Activated T-cell treated with anti-CD3 and anti-CD28 coated beads, Interleukin-2, amount 50 U/mL, for 4 hours (primary cell): Measurements from ENCODE around the gene DGKI. TPM values are rescaled to one million over a fixed set of nuclear protein-coding genes. Genes with fewer than 3 reads are reported as not detected.
"Not testable (repeated sequence)": the region's sequence is repeated elsewhere in the genome, so short reads cannot be mapped to it uniquely, and the experiment has no call there.

ENCODE experiments used
- ATAC-seq, 2 donors: fragments of 200-7000 bp; cut with Tn5 transposase; one replicate each; pipeline ENCODE4 v1.10.0; 2021
- DNase-seq: peaks from one replicate; pipeline ENCODE4 v3.0.0-alpha.2; 2020
- H3K27me3 Mint-ChIP-seq: one replicate; pipeline ENCODE4 v1.8.0; 2021; ENCODE audit warnings: low read depth, mixed read lengths
- H3K36me3 Mint-ChIP-seq: one replicate; pipeline ENCODE4 v1.8.0; 2022; ENCODE audit warnings: mixed read lengths; ENCODE audit not compliant: insufficient read depth
- H3K4me1 Mint-ChIP-seq: one replicate; pipeline ENCODE4 v1.8.0; 2021; ENCODE audit warnings: low read depth, mixed read lengths
- H3K4me3 Mint-ChIP-seq: one replicate; pipeline ENCODE4 v1.8.0; 2021; ENCODE audit warnings: mild to moderate bottlenecking, moderate library complexity, mixed read lengths
- H3K9me3 Mint-ChIP-seq: one replicate; pipeline ENCODE4 v1.8.0; 2021; ENCODE audit warnings: mixed read lengths
- total RNA-seq, 3 donors: library from RNA; stranded (reverse); gene quantifications; one replicate each; pipeline ENCODE4 v1.2.1, GENCODE V29; 2021

Gene DGKI
- total RNA-seq, 3 donors from 2014 or later, result 1.2 to 4.3 (median 1.3) TPM

DNA sequence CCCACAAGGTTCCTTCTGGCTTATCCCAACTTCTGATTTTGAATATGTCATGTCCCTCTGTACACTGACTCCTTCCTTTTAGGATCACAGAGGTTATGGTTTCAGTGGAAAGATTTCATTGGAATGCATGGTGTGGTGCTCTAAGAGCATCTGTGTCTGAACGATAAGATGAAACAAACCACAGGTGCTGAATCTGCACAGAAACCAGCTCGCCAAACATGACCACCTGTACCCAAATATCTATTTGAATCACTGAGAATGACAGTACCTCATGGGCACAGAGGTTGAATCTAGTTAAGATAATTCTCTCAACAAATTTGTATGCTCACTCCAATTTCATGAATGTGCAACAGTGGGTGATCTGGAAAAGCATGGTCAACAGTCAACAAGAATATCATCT is 105.3 kb downstream of the DGKI start:
- Mint-ChIP-seq H3K4me1 (no peaks in the 10 kb centered on the region), H3K4me3 (no peak overlapping the region), H3K9me3 (peaks cover 6% of the 10 kb centered on the region), H3K36me3 (no peaks in the 10 kb centered on the region), H3K27me3 (peaks cover 2% of the 10 kb centered on the region)
- ATAC-seq, result no peak
- no peak for DNase-seq

DNA sequence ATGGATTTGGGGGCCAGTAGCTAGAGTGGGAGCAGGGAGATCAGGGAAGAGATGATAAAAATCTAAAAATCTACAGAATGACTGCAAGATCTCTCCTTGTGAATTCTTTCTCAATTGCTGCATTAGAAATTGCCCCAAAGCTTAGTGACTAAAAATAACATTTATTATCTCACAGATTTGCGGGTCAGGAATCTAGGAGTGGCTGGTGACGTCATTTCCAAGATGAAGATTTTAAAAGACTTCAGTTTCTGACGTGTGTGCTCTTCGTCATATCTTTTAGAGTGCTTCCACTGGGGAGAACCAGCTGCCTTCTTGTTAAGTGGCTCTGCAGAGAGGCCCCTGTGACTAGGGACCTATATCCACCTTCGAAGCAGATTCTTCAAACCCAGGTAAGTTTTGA is 112.6 kb downstream of the DGKI start:
- Mint-ChIP-seq H3K4me3 (no peak overlapping the region), H3K36me3 (no peaks in the 10 kb centered on the region), H3K27me3 (peaks cover 2% of the 10 kb centered on the region), H3K4me1 (no peaks in the 10 kb centered on the region), H3K9me3 (no peaks in the 10 kb centered on the region)
- DNase-seq, result no peak
- ATAC-seq, result no peak

DNA sequence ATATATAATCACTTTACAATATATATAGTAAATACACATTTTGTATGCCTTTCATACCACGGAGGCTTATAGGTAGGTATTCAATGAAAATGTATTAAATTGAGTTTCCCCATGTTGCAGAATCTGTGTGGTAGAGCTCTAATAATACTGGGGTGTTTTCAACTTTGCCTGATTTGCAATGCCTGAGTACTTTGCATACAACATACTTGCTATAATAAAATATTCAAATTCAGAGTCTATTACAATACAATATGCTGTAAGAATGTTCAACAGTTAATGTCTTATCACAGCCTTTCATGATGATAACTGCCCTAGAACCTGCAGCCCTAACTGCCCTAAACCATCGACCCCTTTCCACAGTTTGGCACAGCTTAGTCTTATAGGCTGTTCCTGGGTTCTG is 114.6 kb downstream of the DGKI start:
- no peak for ATAC-seq
- no peaks in the 10 kb centered on the region for H3K36me3 Mint-ChIP-seq
- H3K27me3 Mint-ChIP-seq, result no peaks in the 10 kb centered on the region
- no peak overlapping the region for H3K4me3 Mint-ChIP-seq
- no peak for DNase-seq
- H3K4me1 Mint-ChIP-seq, result no peaks in the 10 kb centered on the region
- H3K9me3 Mint-ChIP-seq, result no peaks in the 10 kb centered on the region

GRCh38 chr7:137731436-137731835 is 115.3 kb downstream of the DGKI start:
- Mint-ChIP-seq H3K4me3 (no peak overlapping the region), H3K4me1 (no peaks in the 10 kb centered on the region), H3K27me3 (no peaks in the 10 kb centered on the region), H3K9me3 (no peaks in the 10 kb centered on the region), H3K36me3 (no peaks in the 10 kb centered on the region)
- ATAC-seq (no peak), DNase-seq (no peak)

- Mint-ChIP-seq H3K4me1 (no peaks in the 10 kb centered on the region), H3K27me3 (peaks cover 8% of the 10 kb centered on the region), H3K36me3 (no peaks in the 10 kb centered on the region)
Observed at GRCh38 chr7:137728426-137728825, 118.3 kb downstream of the DGKI start.

GRCh38 chr7:137727413-137727812 is 119.4 kb downstream of the DGKI start:
- Mint-ChIP-seq H3K9me3 (no peaks in the 10 kb centered on the region), H3K36me3 (no peaks in the 10 kb centered on the region), H3K27me3 (peaks cover 8% of the 10 kb centered on the region), H3K4me3 (no peak overlapping the region), H3K4me1 (no peaks in the 10 kb centered on the region)
- ATAC-seq (no peak), DNase-seq (no peak)

More at GRCh38 chr7:137728426-137728825, 118.3 kb downstream of the DGKI start:
- DNase-seq (no peak), ATAC-seq (no peak)
- H3K9me3 Mint-ChIP-seq, result no peaks in the 10 kb centered on the region
- H3K4me3 Mint-ChIP-seq, result no peak overlapping the region

- Mint-ChIP-seq H3K36me3 (no peaks in the 10 kb centered on the region), H3K4me1 (no peaks in the 10 kb centered on the region), H3K4me3 (no peak overlapping the region), H3K27me3 (peaks cover 3% of the 10 kb centered on the region), H3K9me3 (no peaks in the 10 kb centered on the region)
- no peak for DNase-seq
- no peak for ATAC-seq
Observed at GRCh38 chr7:137718355-137718754, 128.4 kb downstream of the DGKI start.

DNA sequence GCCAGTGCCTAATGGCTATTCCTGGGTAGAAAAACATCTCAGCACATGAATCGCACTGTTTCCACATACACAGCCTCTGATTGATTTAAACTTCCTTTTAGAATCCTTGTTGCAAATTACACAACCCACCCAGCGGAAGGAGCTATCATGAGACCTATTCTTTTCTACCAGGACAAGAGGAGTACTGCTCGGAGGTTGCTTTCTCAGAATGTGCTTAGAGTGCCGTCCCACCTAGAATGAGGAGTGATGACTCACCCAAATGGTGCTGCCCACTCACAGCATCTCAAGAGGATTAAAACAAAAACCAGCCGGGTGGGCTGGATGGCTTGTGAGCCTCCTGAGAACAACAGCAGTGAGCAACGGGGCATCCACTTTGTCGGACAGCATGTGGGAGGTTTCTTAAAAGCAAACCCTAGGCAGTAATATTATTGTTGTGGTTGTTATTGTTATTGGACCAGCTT is 128.9 kb downstream of the DGKI start:
- H3K9me3 Mint-ChIP-seq, result no peaks in the 10 kb centered on the region
- no peaks in the 10 kb centered on the region for H3K4me1 Mint-ChIP-seq
- no peak for ATAC-seq
- DNase-seq, result no peak
- no peaks in the 10 kb centered on the region for H3K36me3 Mint-ChIP-seq
- peaks cover 3% of the 10 kb centered on the region for H3K27me3 Mint-ChIP-seq
- no peak overlapping the region for H3K4me3 Mint-ChIP-seq

- no peak for DNase-seq
- Mint-ChIP-seq H3K36me3 (no peaks in the 10 kb centered on the region), H3K27me3 (peaks cover 3% of the 10 kb centered on the region), H3K4me1 (no peaks in the 10 kb centered on the region), H3K4me3 (no peak overlapping the region), H3K9me3 (no peaks in the 10 kb centered on the region)
- ATAC-seq, result no peak
Observed at GRCh38 chr7:137717045-137717444, 129.7 kb downstream of the DGKI start.

- DNase-seq (no peak), ATAC-seq (no peak)
- no peaks in the 10 kb centered on the region for H3K9me3 Mint-ChIP-seq
- H3K36me3 Mint-ChIP-seq, result no peaks in the 10 kb centered on the region
- H3K4me3 Mint-ChIP-seq, result no peak overlapping the region
- no peaks in the 10 kb centered on the region for H3K4me1 Mint-ChIP-seq
- peaks cover 3% of the 10 kb centered on the region for H3K27me3 Mint-ChIP-seq
Observed at GRCh38 chr7:137716061-137716460, 130.7 kb downstream of the DGKI start.

DNA sequence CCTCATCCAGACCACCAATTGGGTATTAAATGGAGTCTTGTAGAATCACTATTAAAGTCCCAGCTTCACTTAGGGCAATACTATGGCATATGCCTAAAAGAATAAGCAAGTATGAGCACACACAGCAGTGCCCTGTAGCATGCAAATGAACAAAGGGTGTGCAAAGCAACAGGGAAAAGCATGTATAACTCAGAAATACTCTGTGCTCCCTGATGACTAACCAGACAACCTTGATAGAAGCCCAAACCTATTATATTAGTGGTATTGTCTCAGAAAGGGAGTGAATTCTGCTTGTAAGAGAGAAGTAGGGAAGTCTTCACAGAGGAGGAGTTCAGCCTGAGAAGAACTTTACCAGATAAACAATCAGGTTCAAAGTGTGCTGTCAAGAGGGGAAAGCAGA is 131.2 kb downstream of the DGKI start:
- no peak overlapping the region for H3K4me3 Mint-ChIP-seq
- no peaks in the 10 kb centered on the region for H3K36me3 Mint-ChIP-seq
- H3K4me1 Mint-ChIP-seq, result no peaks in the 10 kb centered on the region
- DNase-seq (no peak), ATAC-seq (no peak)
- no peaks in the 10 kb centered on the region for H3K9me3 Mint-ChIP-seq
- H3K27me3 Mint-ChIP-seq, result peaks cover 3% of the 10 kb centered on the region

- Mint-ChIP-seq H3K36me3 (no peaks in the 10 kb centered on the region), H3K4me3 (no peak overlapping the region), H3K9me3 (no peaks in the 10 kb centered on the region), H3K4me1 (no peaks in the 10 kb centered on the region), H3K27me3 (peaks cover 3% of the 10 kb centered on the region)
- ATAC-seq, result no peak
- DNase-seq, result no peak
Observed at GRCh38 chr7:137715121-137715520, 131.7 kb downstream of the DGKI start.

DNA sequence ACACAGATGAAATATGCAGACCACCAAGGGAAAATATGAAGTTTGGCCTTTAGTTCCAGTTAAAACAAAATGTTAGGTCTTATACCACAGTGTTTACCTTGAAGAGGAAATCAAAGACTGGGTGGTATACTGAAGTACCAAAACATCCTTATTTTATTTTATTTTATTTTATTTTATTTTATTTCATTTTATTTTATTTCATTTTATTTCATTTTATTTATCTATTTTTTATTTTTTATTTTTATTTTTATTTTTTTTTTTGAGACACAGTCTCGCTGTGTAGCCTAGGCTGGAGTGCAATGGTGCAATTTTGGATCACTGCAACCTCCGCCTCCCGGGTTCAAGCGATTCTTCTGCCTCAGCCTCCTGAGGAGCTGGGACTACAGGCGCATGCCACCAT is 140.4 kb downstream of the DGKI start:
- H3K36me3 Mint-ChIP-seq, H3K4me3 Mint-ChIP-seq, DNase-seq, H3K4me1 Mint-ChIP-seq, ATAC-seq, H3K27me3 Mint-ChIP-seq: not testable (repeated sequence)
- H3K9me3 Mint-ChIP-seq, result peaks cover 19% of the 10 kb centered on the region

- DNase-seq (no peak), ATAC-seq (no peak)
- no peaks in the 10 kb centered on the region for H3K4me1 Mint-ChIP-seq
- no peaks in the 10 kb centered on the region for H3K27me3 Mint-ChIP-seq
- H3K36me3 Mint-ChIP-seq, result no peaks in the 10 kb centered on the region
- peaks cover 19% of the 10 kb centered on the region for H3K9me3 Mint-ChIP-seq
- H3K4me3 Mint-ChIP-seq, result no peak overlapping the region
Observed at GRCh38 chr7:137704723-137705122, 142.1 kb downstream of the DGKI start.

- DNase-seq, result no peak
- H3K4me3 Mint-ChIP-seq, result no peak overlapping the region
- H3K4me1 Mint-ChIP-seq, result no peaks in the 10 kb centered on the region
- ATAC-seq, result no peak
- H3K36me3 Mint-ChIP-seq, result no peaks in the 10 kb centered on the region
- peaks cover 19% of the 10 kb centered on the region for H3K9me3 Mint-ChIP-seq
- H3K27me3 Mint-ChIP-seq, result peaks cover 3% of the 10 kb centered on the region
Observed at GRCh38 chr7:137703291-137704010, 143.3 kb downstream of the DGKI start.
